Mesenchymal stem cell (in vitro differentiated cells and primary cell): ENCODE data around the gene ATL3.
"Not testable (repeated sequence)": the region's sequence is repeated elsewhere in the genome, so short reads cannot be mapped to it uniquely, and the experiment has no call there.

Experiments used
- DNase-seq: peaks from one replicate; pipeline ENCODE4 v3.0.0-alpha.2; 2013
- H2AFZ ChIP-seq: one replicate; pipeline ENCODE4 v1.6.1; 2013; ENCODE audit warnings: low read depth, mild to moderate bottlenecking, control low read depth, inconsistent platforms, low read length, moderate library complexity
- H2AK5ac ChIP-seq: 2 replicates; pipeline ENCODE4 v1.6.1; 2013; ENCODE audit warnings: low read length, moderate library complexity, mild to moderate bottlenecking, inconsistent platforms; ENCODE audit not compliant: severe bottlenecking
- H2BK120ac ChIP-seq: one replicate; pipeline ENCODE4 v1.6.1; 2013; ENCODE audit warnings: low read depth, mild to moderate bottlenecking, inconsistent platforms, low read length, moderate library complexity
- H2BK12ac ChIP-seq, 2 experiments: one replicate each; pipeline ENCODE4 v1.6.1; 2013; ENCODE audit warnings: inconsistent platforms in 2 of 2, low read length in 2 of 2, mild to moderate bottlenecking in 2 of 2, moderate library complexity in 2 of 2, control low read depth in 1 of 2
- H2BK15ac ChIP-seq: one replicate; pipeline ENCODE4 v1.6.1; 2013; ENCODE audit warnings: mild to moderate bottlenecking, low read depth, inconsistent platforms; ENCODE audit not compliant: poor library complexity, severe bottlenecking
- H2BK5ac ChIP-seq: 2 replicates; pipeline ENCODE4 v1.6.1; 2013; ENCODE audit warnings: low read depth, mild to moderate bottlenecking, low read length, control low read depth, inconsistent platforms; ENCODE audit not compliant: poor library complexity, severe bottlenecking
- H3K14ac ChIP-seq, 2 experiments: one replicate each; pipeline ENCODE4 v1.6.1; 2013; ENCODE audit warnings: inconsistent platforms in 2 of 2, low read length in 2 of 2, control low read depth in 1 of 2, mild to moderate bottlenecking in 1 of 2, moderate library complexity in 1 of 2
- H3K18ac ChIP-seq, 2 experiments: one replicate each; pipeline ENCODE4 v1.6.1; 2013; ENCODE audit warnings: inconsistent platforms in 2 of 2, low read length in 2 of 2, control low read depth in 1 of 2, low read depth in 1 of 2, mild to moderate bottlenecking in 1 of 2
- H3K23ac ChIP-seq, 2 experiments: one replicate each; pipeline ENCODE4 v1.6.1; 2013; ENCODE audit warnings: inconsistent platforms in 2 of 2, low read length in 2 of 2, mild to moderate bottlenecking in 2 of 2, moderate library complexity in 2 of 2, control low read depth in 1 of 2
- H3K27ac ChIP-seq: 2 replicates; pipeline ENCODE4 v1.5.1; 2013; ENCODE audit warnings: mild to moderate bottlenecking, moderate library complexity, low read length, control low read depth, inconsistent platforms; ENCODE audit not compliant: poor library complexity, severe bottlenecking
- H3K27me3 ChIP-seq, 2 experiments: 2 replicates each; pipeline versions ENCODE4 v1.6.1 to v1.7.0; 2013; ENCODE audit warnings: low read length in 2 of 2, mild to moderate bottlenecking in 2 of 2, moderate library complexity in 2 of 2, control low read depth in 1 of 2, inconsistent platforms in 1 of 2; ENCODE audit not compliant: control insufficient read depth in 1 of 2, insufficient read depth in 1 of 2
- H3K36me3 ChIP-seq, 2 experiments: 2 replicates each; pipeline versions ENCODE4 v1.6.1 to v1.7.0; 2013; ENCODE audit warnings: low read length in 2 of 2, control low read depth in 1 of 2, inconsistent platforms in 1 of 2, low read depth in 1 of 2, mild to moderate bottlenecking in 1 of 2; ENCODE audit not compliant: insufficient read depth in 2 of 2, control insufficient read depth in 1 of 2
- H3K4ac ChIP-seq, 2 experiments: one replicate each; pipeline ENCODE4 v1.6.1; 2013; ENCODE audit warnings: inconsistent platforms in 2 of 2, low read length in 2 of 2, mild to moderate bottlenecking in 2 of 2, moderate library complexity in 2 of 2, control low read depth in 1 of 2, low read depth in 1 of 2
- H3K4me1 ChIP-seq: 2 replicates; pipeline ENCODE4 v1.6.1; 2013; ENCODE audit warnings: low read depth, low read length, control low read depth; ENCODE audit not compliant: control insufficient read depth, insufficient read depth
- H3K4me2 ChIP-seq: 2 replicates; pipeline ENCODE4 v1.6.1; 2013; ENCODE audit warnings: low read length, mild to moderate bottlenecking, inconsistent platforms; ENCODE audit not compliant: poor library complexity, severe bottlenecking
- H3K4me3 ChIP-seq, 2 experiments: 2 replicates each; pipeline versions ENCODE4 v1.5.1 to v1.7.0; 2013; ENCODE audit warnings: low read length in 2 of 2, mild to moderate bottlenecking in 2 of 2, control low read depth in 1 of 2, low read depth in 1 of 2; ENCODE audit not compliant: insufficient read depth in 1 of 2
- H3K79me1 ChIP-seq: replicated peaks from 2 replicates; pipeline ENCODE4 v1.6.1; 2013; ENCODE audit warnings: mild to moderate bottlenecking, control low read depth, low read length, inconsistent platforms; ENCODE audit not compliant: poor library complexity, severe bottlenecking
- H3K9ac ChIP-seq: 2 replicates; pipeline ENCODE4 v1.7.0; 2013; ENCODE audit warnings: mild to moderate bottlenecking, low read length, moderate library complexity
- H3K9me3 ChIP-seq: 2 replicates; pipeline ENCODE4 v1.7.0; 2013; ENCODE audit warnings: mild to moderate bottlenecking, low read length; ENCODE audit not compliant: control insufficient read depth
- H4K8ac ChIP-seq: one replicate; pipeline ENCODE4 v1.6.1; 2013; ENCODE audit warnings: inconsistent platforms, mild to moderate bottlenecking, low read length, moderate library complexity
- H4K91ac ChIP-seq: one replicate; pipeline ENCODE4 v1.6.1; 2013; ENCODE audit warnings: mild to moderate bottlenecking, low read length, inconsistent platforms
- WGBS: methylation state at CpG from one replicate; pipeline ENCODE4 v1.1.7; 2013; ENCODE audit warnings: mixed read lengths; 5-methylcytosine and 5-hydroxymethylcytosine counted together

The ATL3 gene

GRCh38 chr11:63608353-63609345 is 62.5 kb downstream of the ATL3 start:
- H2BK15ac ChIP-seq, result no peak overlapping the region
- peaks cover 30% of the 10 kb centered on the region for H3K4me1 ChIP-seq
- peaks cover 9% of the 10 kb centered on the region for H3K79me1 ChIP-seq
- peak overlapping the region; percentile 89 for H2BK5ac ChIP-seq
- no peak overlapping the region for H3K4ac ChIP-seq
- 87% methylated on average over 10 of the region's 11 CpGs for WGBS
- no peak overlapping the region for H2BK12ac ChIP-seq
- no peaks in the 10 kb centered on the region for H3K27me3 ChIP-seq
- H2AK5ac ChIP-seq, result peak overlapping the region; percentile 100
- no peak overlapping the region for H3K18ac ChIP-seq
- no peak overlapping the region for H3K14ac ChIP-seq
- H3K27ac ChIP-seq, result peak overlapping the region; percentile 98
- no peak overlapping the region for H4K8ac ChIP-seq
- H2AFZ ChIP-seq, result no peak overlapping the region
- H2BK120ac ChIP-seq, result no peak overlapping the region
- H3K4me3 ChIP-seq, result no peak overlapping the region
- no peak for DNase-seq
- peak overlapping the region; percentile 52 for H3K4me2 ChIP-seq
- H4K91ac ChIP-seq, result no peak overlapping the region
- no peaks in the 10 kb centered on the region for H3K9me3 ChIP-seq
- H3K36me3 ChIP-seq, result peaks cover 0 to 12% of the 10 kb centered on the region in 2 experiments
- H3K23ac ChIP-seq, result no peak overlapping the region
- H3K9ac ChIP-seq, result peak overlapping the region; percentile 56

DNA sequence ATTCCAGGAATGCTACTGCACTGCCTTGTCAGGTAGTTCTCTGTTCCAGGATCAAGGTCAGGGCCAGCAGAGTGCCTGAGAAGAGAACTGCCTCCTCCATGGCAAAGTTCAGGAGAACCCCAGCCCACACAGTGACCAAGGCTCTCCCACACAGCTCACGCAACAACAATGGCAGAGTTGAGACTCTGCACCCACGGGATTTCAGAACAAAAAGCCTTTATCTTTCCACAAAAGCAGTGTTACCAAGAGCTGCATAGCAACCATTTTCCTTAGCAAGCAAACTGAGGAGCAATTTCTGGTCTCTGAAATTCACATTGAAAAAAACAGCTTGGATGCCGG is 68.0 kb downstream of the ATL3 start:
- H3K4me3 ChIP-seq, result no peak overlapping the region
- H2BK5ac ChIP-seq, result no peak overlapping the region
- H3K14ac ChIP-seq, result no peak overlapping the region
- H3K18ac ChIP-seq, result no peak overlapping the region
- H4K8ac ChIP-seq, result no peak overlapping the region
- no peak overlapping the region for H2BK15ac ChIP-seq
- no peak overlapping the region for H3K4me2 ChIP-seq
- peaks cover 27% of the 10 kb centered on the region for H3K4me1 ChIP-seq
- 73% methylated on average over 3 of the region's 3 CpGs for WGBS
- peak overlapping the region; percentile 60 for H3K9ac ChIP-seq
- no peak overlapping the region for H3K4ac ChIP-seq
- H3K9me3 ChIP-seq, result no peaks in the 10 kb centered on the region
- H3K36me3 ChIP-seq, result peaks cover 0 to 15% of the 10 kb centered on the region in 2 experiments
- no peak overlapping the region for H4K91ac ChIP-seq
- H2AK5ac ChIP-seq, result no peak overlapping the region
- no peak for DNase-seq
- peak overlapping the region; percentile 27 for H2AFZ ChIP-seq
- peaks cover 16% of the 10 kb centered on the region for H3K79me1 ChIP-seq
- H3K27me3 ChIP-seq, result no peaks in the 10 kb centered on the region
- no peak overlapping the region for H3K27ac ChIP-seq
- no peak overlapping the region for H2BK120ac ChIP-seq
- no peak overlapping the region for H3K23ac ChIP-seq
- H2BK12ac ChIP-seq, result no peak overlapping the region

DNA sequence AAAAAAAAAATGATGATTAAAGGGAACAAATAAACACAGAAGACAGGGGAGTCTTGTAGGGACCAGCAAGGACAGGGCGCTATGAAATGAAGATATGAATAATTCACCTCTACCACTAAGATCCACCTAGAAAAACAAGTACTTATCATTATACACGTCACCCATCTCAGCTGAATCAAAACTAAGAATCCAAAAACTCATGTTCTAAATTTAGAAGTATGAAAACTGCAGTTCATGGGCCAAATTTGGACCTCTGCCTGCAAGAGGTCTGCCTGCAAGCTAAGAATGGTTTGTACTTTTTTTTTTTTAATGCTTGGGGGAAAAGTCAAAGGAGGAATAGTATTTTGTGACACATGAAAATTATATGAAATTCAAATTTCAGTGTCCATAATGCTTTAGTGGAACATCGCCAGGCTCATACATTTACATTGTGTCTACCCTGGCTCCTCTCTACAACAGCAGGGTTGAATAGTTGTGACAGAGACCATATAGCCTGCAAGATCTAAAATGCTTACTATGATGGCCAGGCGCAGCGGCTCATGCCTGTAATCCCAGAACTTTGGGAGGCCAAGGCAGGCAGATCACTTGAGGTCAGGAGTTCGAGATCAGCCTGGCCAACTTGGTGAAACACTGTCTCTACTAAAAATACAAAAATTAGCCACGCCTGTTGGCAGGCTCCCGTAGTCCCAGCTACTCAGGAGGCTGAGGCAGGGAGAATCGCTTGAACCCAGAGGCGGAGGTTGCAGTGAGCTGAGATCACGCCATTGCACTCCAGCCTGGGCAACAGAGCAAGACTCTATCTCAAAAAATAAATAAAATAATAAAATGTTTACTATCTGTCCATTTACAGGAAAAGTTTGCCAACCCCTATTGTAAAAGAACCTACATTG is 68.6 kb downstream of the ATL3 start:
- H2AFZ ChIP-seq, H3K27me3 ChIP-seq, H3K9me3 ChIP-seq, H4K8ac ChIP-seq, H3K18ac ChIP-seq, H2BK5ac ChIP-seq, H2BK120ac ChIP-seq, H3K4me3 ChIP-seq, H2AK5ac ChIP-seq, H3K23ac ChIP-seq, H3K14ac ChIP-seq, DNase-seq, H2BK15ac ChIP-seq, H3K4ac ChIP-seq, H2BK12ac ChIP-seq, H3K4me2 ChIP-seq, H4K91ac ChIP-seq: not testable (repeated sequence)
- peak overlapping the region; percentile 60 for H3K9ac ChIP-seq
- H3K27ac ChIP-seq, result peak overlapping the region; percentile 20
- peaks cover 0 to 21% of the 10 kb centered on the region in 2 experiments for H3K36me3 ChIP-seq
- peaks cover 22% of the 10 kb centered on the region for H3K79me1 ChIP-seq
- 93% methylated on average over 9 of the region's 11 CpGs for WGBS
- peaks cover 23% of the 10 kb centered on the region for H3K4me1 ChIP-seq
